Measurements from ENCODE around the gene BLOC1S3. TPM values are rescaled to one million over a fixed set of nuclear protein-coding genes. Genes with fewer than 3 reads are reported as not detected.

BLOC1S3 gene
- polyA plus RNA-seq, 1 donor (not counting 4 experiments of a cell fraction or from before 2014, with no cell fraction given), result 5.1 TPM

DNA sequence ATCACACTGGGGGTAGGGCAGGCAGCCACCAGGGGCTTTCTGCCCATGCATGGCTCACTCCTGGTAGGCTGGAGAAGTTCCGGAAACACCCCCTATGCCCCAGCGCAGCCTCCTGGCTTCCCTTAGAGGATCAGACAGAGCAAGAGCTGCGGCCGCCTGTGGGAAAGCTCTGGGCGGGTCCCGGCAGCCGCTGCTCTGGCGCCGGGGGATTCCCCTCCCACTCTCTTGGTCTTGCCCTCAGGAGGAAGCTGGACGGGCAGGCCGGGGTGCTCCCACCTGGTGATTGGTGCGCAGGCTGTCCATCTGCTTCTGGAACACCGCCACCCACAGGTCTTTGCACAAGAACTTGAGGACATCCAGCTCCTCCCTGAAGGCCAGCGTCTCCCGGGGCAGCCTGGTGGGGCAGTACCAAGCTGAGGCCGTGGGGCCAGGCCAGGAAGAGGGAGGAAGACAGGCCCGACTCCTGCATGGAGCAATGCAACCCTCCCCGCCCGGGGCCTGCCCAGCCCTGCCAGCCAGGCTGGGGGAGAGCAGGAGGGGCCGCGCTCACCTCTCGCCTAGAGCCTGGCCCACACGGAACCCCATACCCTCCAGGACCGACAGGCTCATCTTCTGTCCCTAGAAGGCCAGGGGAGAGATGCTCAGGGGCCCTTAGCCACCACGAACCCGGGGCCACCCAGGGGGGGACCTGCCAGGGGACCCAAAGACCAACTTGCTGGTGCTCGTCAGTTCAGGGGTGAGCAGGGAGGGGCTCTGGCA is 13.8 kb upstream of the BLOC1S3 start:
- H3K4me2 ChIP-seq (ENCODE audit: control insufficient read depth, extremely low read depth, insufficient read depth, low read depth, low read length), result peak overlapping the region; percentile 60
- dilution Hi-C loops (cut with MboI; ENCODE audit: extremely low pct_ligation_motif_present, low sequenced_read_pairs), result no loop called here
- DNase-seq (ENCODE audit: low read depth, low spot score) (peak; percentile 86), FAIRE-seq (peak; percentile 20)
- H3K27ac ChIP-seq (ENCODE audit: control insufficient read depth, insufficient read depth, low read length), result no peak overlapping the region
- no peaks in the 10 kb centered on the region for H3K36me3 ChIP-seq (ENCODE audit: control insufficient read depth in 2 of 2, extremely low read depth in 1 of 2, insufficient read depth in 2 of 2, low read length in 2 of 2)
- no peaks in the 10 kb centered on the region for H3K9me3 ChIP-seq (ENCODE audit: control insufficient read depth, low read depth, low read length)
- no peak for TF ChIP-seq EZH2 (IDR thresholded peaks at IDR 0.05; ENCODE audit: low read length)
- TF ChIP-seq, protein P1, sequence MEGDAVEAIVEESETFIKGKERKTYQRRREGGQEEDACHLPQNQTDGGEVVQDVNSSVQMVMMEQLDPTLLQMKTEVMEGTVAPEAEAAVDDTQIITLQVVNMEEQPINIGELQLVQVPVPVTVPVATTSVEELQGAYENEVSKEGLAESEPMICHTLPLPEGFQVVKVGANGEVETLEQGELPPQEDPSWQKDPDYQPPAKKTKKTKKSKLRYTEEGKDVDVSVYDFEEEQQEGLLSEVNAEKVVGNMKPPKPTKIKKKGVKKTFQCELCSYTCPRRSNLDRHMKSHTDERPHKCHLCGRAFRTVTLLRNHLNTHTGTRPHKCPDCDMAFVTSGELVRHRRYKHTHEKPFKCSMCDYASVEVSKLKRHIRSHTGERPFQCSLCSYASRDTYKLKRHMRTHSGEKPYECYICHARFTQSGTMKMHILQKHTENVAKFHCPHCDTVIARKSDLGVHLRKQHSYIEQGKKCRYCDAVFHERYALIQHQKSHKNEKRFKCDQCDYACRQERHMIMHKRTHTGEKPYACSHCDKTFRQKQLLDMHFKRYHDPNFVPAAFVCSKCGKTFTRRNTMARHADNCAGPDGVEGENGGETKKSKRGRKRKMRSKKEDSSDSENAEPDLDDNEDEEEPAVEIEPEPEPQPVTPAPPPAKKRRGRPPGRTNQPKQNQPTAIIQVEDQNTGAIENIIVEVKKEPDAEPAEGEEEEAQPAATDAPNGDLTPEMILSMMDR (optimal IDR thresholded peaks at IDR 0.05 in 1 of 3, IDR thresholded peaks at IDR 0.05 in 1 of 3, conservative IDR thresholded peaks at IDR 0.05 in 1 of 3; ENCODE audit: extremely low read depth in 1 of 3, insufficient read depth in 2 of 3, low read length in 3 of 3), result peak in 2 of 3 experiments; percentile 30 to 32
- no peaks in the 10 kb centered on the region for H3K9me1 ChIP-seq (ENCODE audit: control insufficient read depth, extremely low read depth, insufficient read depth, low read length)
- no peaks in the 10 kb centered on the region for H3K79me2 ChIP-seq (ENCODE audit: control insufficient read depth, insufficient read depth, low read length)
- H3K4me1 ChIP-seq (ENCODE audit: control insufficient read depth, extremely low read depth, insufficient read depth, low read length), result peaks cover 49% of the 10 kb centered on the region
- peaks cover 2% of the 10 kb centered on the region for H4K20me1 ChIP-seq (ENCODE audit: control insufficient read depth, extremely low read depth, insufficient read depth, low read length)
- H3K9ac ChIP-seq (ENCODE audit: control insufficient read depth, extremely low read depth, insufficient read depth, low read length), result peak overlapping the region; percentile 28
- H3K27me3 ChIP-seq (ENCODE audit: control insufficient read depth, extremely low read depth, insufficient read depth, low read length), result no peaks in the 10 kb centered on the region
- H2AFZ ChIP-seq (ENCODE audit: control insufficient read depth, low read length), result peak overlapping the region; percentile 67
- H3K4me3 ChIP-seq (ENCODE audit: control insufficient read depth in 2 of 3, extremely low read depth in 1 of 3, insufficient read depth in 2 of 3, low read depth in 1 of 3, low read length in 3 of 3), result no peak overlapping the region

DNA sequence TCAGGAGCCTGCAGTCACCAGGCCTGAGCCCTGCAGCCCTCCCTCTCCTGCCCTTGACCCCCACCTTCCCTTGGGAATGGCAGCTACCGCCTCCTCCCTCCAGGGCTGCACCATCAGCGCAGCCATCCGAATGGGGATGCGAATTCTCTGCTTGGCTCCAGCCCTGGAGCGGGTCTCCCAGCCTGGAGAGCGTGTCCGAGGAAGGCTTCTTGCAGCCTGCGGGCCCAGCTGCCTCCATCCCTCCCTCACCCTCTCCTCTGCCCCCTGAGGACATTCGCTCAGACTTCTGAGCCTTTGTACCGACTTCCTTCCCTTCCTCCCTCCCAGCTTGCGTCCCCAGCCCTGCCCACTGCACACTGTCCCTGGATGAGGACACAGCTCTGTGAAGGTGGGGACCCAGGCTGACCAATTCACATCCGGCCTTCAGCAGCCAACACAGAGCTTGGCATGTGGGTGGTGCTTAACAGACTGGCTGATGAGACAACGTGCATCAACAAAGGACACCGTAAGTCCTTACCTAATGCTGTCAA is 11.8 kb upstream of the BLOC1S3 start:
- TF ChIP-seq, protein P1 (optimal IDR thresholded peaks at IDR 0.05 in 1 of 3, IDR thresholded peaks at IDR 0.05 in 1 of 3, conservative IDR thresholded peaks at IDR 0.05 in 1 of 3; ENCODE audit: extremely low read depth in 1 of 3, insufficient read depth in 2 of 3, low read length in 3 of 3), result no peak
- no peak for TF ChIP-seq EZH2 (IDR thresholded peaks at IDR 0.05; ENCODE audit: low read length)
- H3K36me3 ChIP-seq (ENCODE audit: control insufficient read depth in 2 of 2, extremely low read depth in 1 of 2, insufficient read depth in 2 of 2, low read length in 2 of 2), result no peaks in the 10 kb centered on the region
- H3K79me2 ChIP-seq (ENCODE audit: control insufficient read depth, insufficient read depth, low read length), result no peaks in the 10 kb centered on the region
- no peaks in the 10 kb centered on the region for H3K9me1 ChIP-seq (ENCODE audit: control insufficient read depth, extremely low read depth, insufficient read depth, low read length)
- no peaks in the 10 kb centered on the region for H3K9me3 ChIP-seq (ENCODE audit: control insufficient read depth, low read depth, low read length)
- H4K20me1 ChIP-seq (ENCODE audit: control insufficient read depth, extremely low read depth, insufficient read depth, low read length), result peaks cover 2% of the 10 kb centered on the region
- H3K27ac ChIP-seq (ENCODE audit: control insufficient read depth, insufficient read depth, low read length), result no peak overlapping the region
- no peak for DNase-seq (ENCODE audit: low read depth, low spot score)
- H2AFZ ChIP-seq (ENCODE audit: control insufficient read depth, low read length), result no peak overlapping the region
- H3K4me3 ChIP-seq (ENCODE audit: control insufficient read depth in 2 of 3, extremely low read depth in 1 of 3, insufficient read depth in 2 of 3, low read depth in 1 of 3, low read length in 3 of 3), result no peak overlapping the region
- no peaks in the 10 kb centered on the region for H3K27me3 ChIP-seq (ENCODE audit: control insufficient read depth, extremely low read depth, insufficient read depth, low read length)
- H3K9ac ChIP-seq (ENCODE audit: control insufficient read depth, extremely low read depth, insufficient read depth, low read length), result no peak overlapping the region
- no peak for FAIRE-seq
- peaks cover 35% of the 10 kb centered on the region for H3K4me1 ChIP-seq (ENCODE audit: control insufficient read depth, extremely low read depth, insufficient read depth, low read length)
- H3K4me2 ChIP-seq (ENCODE audit: control insufficient read depth, extremely low read depth, insufficient read depth, low read depth, low read length), result no peak overlapping the region
- dilution Hi-C loops (cut with MboI; ENCODE audit: extremely low pct_ligation_motif_present, low sequenced_read_pairs), result no loop called here

Data from keratinocyte (primary cell).